ENCODE data around the gene SOX1. TPM values are rescaled to one million over a fixed set of nuclear protein-coding genes. Genes with fewer than 3 reads are reported as not detected.

Gene SOX1
- total RNA-seq, 2 experiments from 2014 or later: not detected

DNA sequence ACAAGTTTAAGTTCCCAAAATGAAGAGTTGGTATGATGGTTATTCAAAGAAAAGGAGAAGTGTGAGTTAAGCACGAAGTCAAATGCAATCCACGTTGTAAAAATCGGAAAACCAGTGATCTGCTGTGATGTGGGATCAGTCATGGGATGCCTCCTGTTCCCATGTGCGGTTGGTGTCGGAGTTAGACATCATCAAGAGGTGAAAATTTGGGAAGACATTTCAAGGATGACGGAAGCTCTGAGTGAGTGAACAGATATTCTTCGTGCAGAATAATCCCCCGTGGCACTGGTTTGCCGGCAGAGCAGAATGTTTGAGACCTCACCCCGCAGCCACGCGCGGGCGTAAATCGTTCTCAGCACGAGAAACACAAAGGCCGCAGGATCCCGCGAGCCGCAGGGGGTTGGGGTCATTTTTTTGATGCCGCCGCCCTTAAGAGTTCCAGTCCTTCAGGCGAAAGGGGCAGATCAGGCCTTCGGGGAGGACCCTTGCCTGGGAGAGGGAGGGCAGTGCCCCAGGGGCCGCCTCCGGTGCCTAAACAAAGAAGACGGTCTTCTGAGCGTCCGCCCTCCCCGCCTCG is 13.7 kb upstream of the SOX1 start:
- Mint-ChIP-seq H3K36me3 (ENCODE audit: low read depth) (peaks cover 5% of the 10 kb centered on the region), H3K4me3 (no peak overlapping the region), H3K27me3 (peaks cover 65% of the 10 kb centered on the region), H3K4me1 (ENCODE audit: low read depth) (no peaks in the 10 kb centered on the region), H3K9me3 (no peaks in the 10 kb centered on the region), H3K27ac (no peak overlapping the region)
- ChIA-PET CTCF (interaction anchor here (1.2 kb wide), 1 partner anchor 11 kb away, joined by 4 read pairs; no protein-coding TSS in a partner anchor), POLR2A (no interaction called here)
- intact Hi-C loops (cut with micrococcal nuclease): no loop called here
- TF ChIP-seq, protein P1, sequence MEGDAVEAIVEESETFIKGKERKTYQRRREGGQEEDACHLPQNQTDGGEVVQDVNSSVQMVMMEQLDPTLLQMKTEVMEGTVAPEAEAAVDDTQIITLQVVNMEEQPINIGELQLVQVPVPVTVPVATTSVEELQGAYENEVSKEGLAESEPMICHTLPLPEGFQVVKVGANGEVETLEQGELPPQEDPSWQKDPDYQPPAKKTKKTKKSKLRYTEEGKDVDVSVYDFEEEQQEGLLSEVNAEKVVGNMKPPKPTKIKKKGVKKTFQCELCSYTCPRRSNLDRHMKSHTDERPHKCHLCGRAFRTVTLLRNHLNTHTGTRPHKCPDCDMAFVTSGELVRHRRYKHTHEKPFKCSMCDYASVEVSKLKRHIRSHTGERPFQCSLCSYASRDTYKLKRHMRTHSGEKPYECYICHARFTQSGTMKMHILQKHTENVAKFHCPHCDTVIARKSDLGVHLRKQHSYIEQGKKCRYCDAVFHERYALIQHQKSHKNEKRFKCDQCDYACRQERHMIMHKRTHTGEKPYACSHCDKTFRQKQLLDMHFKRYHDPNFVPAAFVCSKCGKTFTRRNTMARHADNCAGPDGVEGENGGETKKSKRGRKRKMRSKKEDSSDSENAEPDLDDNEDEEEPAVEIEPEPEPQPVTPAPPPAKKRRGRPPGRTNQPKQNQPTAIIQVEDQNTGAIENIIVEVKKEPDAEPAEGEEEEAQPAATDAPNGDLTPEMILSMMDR (IDR thresholded peaks at IDR 0.05): no peak
- ATAC-seq (no peak), DNase-seq (no peak)

DNA sequence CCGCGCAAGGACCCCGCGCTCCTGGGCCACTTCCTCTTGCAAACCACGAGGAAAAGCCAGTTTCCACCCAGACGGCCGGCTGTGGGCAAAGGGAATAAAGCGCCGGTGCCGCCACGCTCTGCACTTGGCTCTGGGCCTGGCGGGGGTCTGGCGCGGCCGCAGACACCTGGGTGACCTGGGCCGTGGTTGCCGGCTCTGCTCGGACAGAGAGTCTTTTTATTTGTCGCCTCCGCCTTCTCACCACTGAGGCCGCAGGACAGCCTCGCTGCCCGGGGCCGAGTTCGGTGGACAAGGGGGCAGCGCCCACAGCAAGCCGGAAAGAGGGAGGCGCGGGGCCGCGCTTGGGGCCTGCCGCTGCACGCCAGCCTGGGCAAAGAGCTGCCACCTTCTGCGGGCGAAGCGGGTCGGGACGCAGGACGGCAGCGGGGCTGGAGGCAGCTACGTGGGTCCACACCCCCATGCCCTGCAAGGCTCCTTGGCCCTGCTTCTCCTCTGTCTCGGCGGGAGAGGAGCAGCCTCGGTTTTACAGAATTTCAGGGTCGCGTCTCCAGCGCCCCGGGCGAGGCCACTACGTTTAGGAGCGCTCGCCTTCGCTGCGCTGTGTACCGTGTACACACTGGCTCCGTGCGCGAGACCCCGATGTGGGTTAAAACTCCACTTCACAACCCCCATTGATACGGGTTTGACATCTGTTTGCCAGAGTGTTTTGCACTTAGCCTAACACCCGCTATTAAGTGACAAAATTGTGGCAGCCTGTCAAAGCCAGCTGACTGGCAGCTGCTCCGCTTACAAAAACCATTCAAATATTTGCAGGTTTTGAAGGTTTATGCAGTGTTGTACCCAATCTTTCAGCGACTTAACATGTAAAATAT is 13.0 kb upstream of the SOX1 start:
- Mint-ChIP-seq H3K27me3 (peaks cover 67% of the 10 kb centered on the region), H3K4me1 (ENCODE audit: low read depth) (no peaks in the 10 kb centered on the region), H3K36me3 (ENCODE audit: low read depth) (peaks cover 5% of the 10 kb centered on the region), H3K27ac (no peak overlapping the region), H3K9me3 (no peaks in the 10 kb centered on the region), H3K4me3 (no peak overlapping the region)
- ChIA-PET CTCF (no interaction called here), POLR2A (no interaction called here)
- DNase-seq (no peak), ATAC-seq (no peak)
- intact Hi-C loops (cut with micrococcal nuclease): no loop called here
- TF ChIP-seq, protein P1 (IDR thresholded peaks at IDR 0.05): no peak

DNA sequence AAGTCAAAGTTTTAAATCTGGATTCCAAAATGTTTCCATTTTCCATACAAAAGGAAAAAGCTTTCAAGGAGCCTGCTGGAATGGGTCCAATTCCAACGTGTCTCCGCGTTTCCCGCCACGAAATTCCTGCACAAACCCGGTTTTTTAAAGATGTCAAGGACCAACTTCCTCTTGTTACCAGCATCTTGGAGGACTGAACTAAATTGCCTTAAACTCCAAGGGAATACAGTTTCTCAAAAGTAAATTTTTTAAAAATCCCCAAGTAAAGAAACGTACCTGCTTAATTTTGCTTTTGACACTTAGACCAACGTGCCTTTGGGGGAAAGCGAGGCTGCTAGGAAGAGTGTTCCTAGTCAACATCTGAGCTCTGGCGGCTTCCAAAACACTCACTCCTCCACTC is 12.3 kb upstream of the SOX1 start:
- DNase-seq (no peak), ATAC-seq (no peak)
- Mint-ChIP-seq H3K27me3 (peaks cover 73% of the 10 kb centered on the region), H3K4me1 (ENCODE audit: low read depth) (no peaks in the 10 kb centered on the region), H3K36me3 (ENCODE audit: low read depth) (peaks cover 5% of the 10 kb centered on the region), H3K27ac (no peak overlapping the region), H3K4me3 (no peak overlapping the region), H3K9me3 (no peaks in the 10 kb centered on the region)
- ChIA-PET CTCF (no interaction called here), POLR2A (no interaction called here)
- TF ChIP-seq, protein P1 (IDR thresholded peaks at IDR 0.05): no peak
- intact Hi-C loops (cut with micrococcal nuclease): no loop called here

DNA sequence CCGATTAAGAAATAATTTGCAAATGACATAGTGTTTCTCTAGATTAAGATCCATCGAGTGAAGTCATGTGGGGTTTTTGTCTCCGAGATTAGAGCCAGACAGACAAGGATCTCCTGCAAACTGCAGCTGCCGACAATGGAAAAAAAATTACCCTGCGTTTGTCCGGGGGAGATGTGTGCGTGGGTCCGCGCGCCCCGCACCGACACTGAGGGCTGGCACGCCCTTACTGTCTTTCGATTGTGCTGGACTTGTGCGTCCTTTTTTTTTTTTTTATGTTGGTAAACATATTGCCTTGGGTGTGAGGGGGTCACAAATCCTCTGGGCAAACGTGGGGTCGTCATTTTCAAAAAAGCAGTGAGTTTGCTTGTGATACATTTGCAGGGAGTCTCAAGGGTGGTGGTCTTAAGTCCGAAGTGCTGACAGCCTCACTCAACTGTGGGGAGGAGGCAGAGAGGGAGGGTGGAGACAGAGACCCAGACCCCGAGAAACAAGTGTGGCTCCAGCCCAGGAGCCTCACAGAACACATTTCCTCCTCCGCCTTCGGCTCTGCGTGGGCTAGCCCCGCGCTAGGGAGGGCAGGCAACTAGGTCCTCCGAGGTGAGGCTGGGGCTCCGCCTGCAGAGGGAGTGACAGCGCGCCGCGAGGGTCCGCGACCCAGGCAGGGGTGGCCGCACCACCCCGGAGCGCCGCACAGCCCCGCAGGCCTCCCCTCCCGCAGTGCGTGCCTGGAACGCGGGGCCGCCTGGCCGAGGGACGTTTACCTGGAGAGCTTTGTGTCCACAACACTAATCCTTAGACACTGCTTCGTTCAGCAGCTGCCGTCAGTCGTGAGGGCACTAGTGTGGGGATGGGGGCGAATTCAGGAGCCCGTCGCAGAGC is 11.7 kb upstream of the SOX1 start:
- no peaks in the 10 kb centered on the region for H3K9me3 Mint-ChIP-seq
- TF ChIP-seq, protein P1 (IDR thresholded peaks at IDR 0.05): no peak
- H3K4me3 Mint-ChIP-seq: no peak overlapping the region
- ATAC-seq: no peak
- peaks cover 78% of the 10 kb centered on the region for H3K27me3 Mint-ChIP-seq
- H3K36me3 Mint-ChIP-seq (ENCODE audit: low read depth): peaks cover 5% of the 10 kb centered on the region
- ChIA-PET POLR2A (no interaction called here), CTCF (no interaction called here)
- H3K4me1 Mint-ChIP-seq (ENCODE audit: low read depth): no peaks in the 10 kb centered on the region
- DNase-seq: no peak
- intact Hi-C loops (cut with micrococcal nuclease): no loop called here
- H3K27ac Mint-ChIP-seq: no peak overlapping the region
